Osteoblast (primary cell): ENCODE measurements around the gene TRAPPC10. TPM values are rescaled to one million over a fixed set of nuclear protein-coding genes. Genes with fewer than 3 reads are reported as not detected.
A peak's percentile ranks its signal among the peaks of the same experiment; 100 is the strongest.

Source experiments
- DNase-seq: peaks from one replicate; pipeline ENCODE4 v3.0.0; 2011; ENCODE audit warnings: low spot score, mixed read lengths; ENCODE audit not compliant: insufficient read length; ENCODE audit errors: missing footprints
- H2AFZ ChIP-seq: 2 replicates; pipeline ENCODE4 v1.6.0; 2011; ENCODE audit warnings: mild to moderate bottlenecking, low read length
- H3K27ac ChIP-seq: 2 replicates; pipeline ENCODE4 v1.5.1; 2011; ENCODE audit warnings: mild to moderate bottlenecking, low read depth, low read length, moderate library complexity
- H3K27me3 ChIP-seq: 2 replicates; pipeline ENCODE4 v1.6.0; 2012; ENCODE audit warnings: mild to moderate bottlenecking, control low read depth, inconsistent platforms, low read length, moderate library complexity; ENCODE audit not compliant: insufficient read depth
- H3K36me3 ChIP-seq: 2 replicates; pipeline ENCODE4 v1.5.1; 2011; ENCODE audit warnings: mild to moderate bottlenecking, low read length, control low read depth, moderate library complexity; ENCODE audit not compliant: insufficient read depth
- H3K4me1 ChIP-seq: 2 replicates; pipeline ENCODE4 v1.5.1; 2011; ENCODE audit warnings: mild to moderate bottlenecking, low read length, control low read depth, moderate library complexity; ENCODE audit not compliant: insufficient read depth
- H3K4me2 ChIP-seq: 2 replicates; pipeline ENCODE4 v1.6.0; 2011; ENCODE audit warnings: mild to moderate bottlenecking, low read length; ENCODE audit not compliant: insufficient read depth
- H3K4me3 ChIP-seq: fragments of 200-600 bp; sonication (generic); 3 replicates; pipeline ENCODE4 v1.5.1; 2012; ENCODE audit warnings: mild to moderate bottlenecking, low read length, inconsistent platforms; ENCODE audit not compliant: insufficient read depth
- H3K79me2 ChIP-seq: 2 replicates; pipeline ENCODE4 v1.6.0; 2012; ENCODE audit warnings: mild to moderate bottlenecking, low read length, control low read depth, inconsistent platforms; ENCODE audit not compliant: insufficient read depth
- H3K9me3 ChIP-seq: 2 replicates; pipeline ENCODE4 v1.5.1; 2011; ENCODE audit warnings: low read depth, low read length, control low read depth
- H4K20me1 ChIP-seq: 2 replicates; pipeline ENCODE4 v1.6.0; 2012; ENCODE audit warnings: mild to moderate bottlenecking, low read length, control low read depth; ENCODE audit not compliant: insufficient read depth
- total RNA-seq: library from RNA; depleted of rRNA; stranded (reverse); fragments of >200 nt; gene quantifications from 2 replicates; pipeline ENCODE4 v1.2.3, GENCODE V29; 2012
- TF ChIP-seq, protein P1 (sequence below): IDR thresholded peaks from 2 replicates; pipeline ENCODE4 v1.5.1; 2011; ENCODE audit warnings: mild to moderate bottlenecking, low read depth, low read length, moderate library complexity; ENCODE audit errors: extremely low read depth

Gene TRAPPC10
- total RNA-seq, 1 donor, result 36.2 TPM

GRCh38 chr21:44005593-44005992 is 6.5 kb upstream of the TRAPPC10 start:
- Histone ChIP-seq H3K36me3 (no peaks in the 10 kb centered on the region), H3K79me2 (no peaks in the 10 kb centered on the region), H2AFZ (peak overlapping the region; percentile 86), H3K9me3 (no peaks in the 10 kb centered on the region), H3K4me1 (peaks cover 20% of the 10 kb centered on the region), H4K20me1 (no peaks in the 10 kb centered on the region), H3K4me3 (peak overlapping the region; percentile 19), H3K27ac (peak overlapping the region; percentile 78), H3K4me2 (peak overlapping the region; percentile 63), H3K27me3 (no peaks in the 10 kb centered on the region)
- TF ChIP-seq, protein P1, sequence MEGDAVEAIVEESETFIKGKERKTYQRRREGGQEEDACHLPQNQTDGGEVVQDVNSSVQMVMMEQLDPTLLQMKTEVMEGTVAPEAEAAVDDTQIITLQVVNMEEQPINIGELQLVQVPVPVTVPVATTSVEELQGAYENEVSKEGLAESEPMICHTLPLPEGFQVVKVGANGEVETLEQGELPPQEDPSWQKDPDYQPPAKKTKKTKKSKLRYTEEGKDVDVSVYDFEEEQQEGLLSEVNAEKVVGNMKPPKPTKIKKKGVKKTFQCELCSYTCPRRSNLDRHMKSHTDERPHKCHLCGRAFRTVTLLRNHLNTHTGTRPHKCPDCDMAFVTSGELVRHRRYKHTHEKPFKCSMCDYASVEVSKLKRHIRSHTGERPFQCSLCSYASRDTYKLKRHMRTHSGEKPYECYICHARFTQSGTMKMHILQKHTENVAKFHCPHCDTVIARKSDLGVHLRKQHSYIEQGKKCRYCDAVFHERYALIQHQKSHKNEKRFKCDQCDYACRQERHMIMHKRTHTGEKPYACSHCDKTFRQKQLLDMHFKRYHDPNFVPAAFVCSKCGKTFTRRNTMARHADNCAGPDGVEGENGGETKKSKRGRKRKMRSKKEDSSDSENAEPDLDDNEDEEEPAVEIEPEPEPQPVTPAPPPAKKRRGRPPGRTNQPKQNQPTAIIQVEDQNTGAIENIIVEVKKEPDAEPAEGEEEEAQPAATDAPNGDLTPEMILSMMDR, result no peak
- DNase-seq, result peak; percentile 4

GRCh38 chr21:44006017-44006619 is 6.0 kb upstream of the TRAPPC10 start:
- H4K20me1 ChIP-seq, result no peaks in the 10 kb centered on the region
- DNase-seq, result peak; percentile 97
- H3K4me3 ChIP-seq, result peak overlapping the region; percentile 19
- TF ChIP-seq, protein P1, result no peak
- peaks cover 23% of the 10 kb centered on the region for H3K4me1 ChIP-seq
- H3K79me2 ChIP-seq, result peaks cover 1% of the 10 kb centered on the region
- H3K4me2 ChIP-seq, result peak overlapping the region; percentile 63
- peak overlapping the region; percentile 86 for H2AFZ ChIP-seq
- peak overlapping the region; percentile 78 for H3K27ac ChIP-seq
- no peaks in the 10 kb centered on the region for H3K36me3 ChIP-seq
- H3K27me3 ChIP-seq, result no peaks in the 10 kb centered on the region
- no peaks in the 10 kb centered on the region for H3K9me3 ChIP-seq

- H3K79me2 ChIP-seq, result peaks cover 3% of the 10 kb centered on the region
- H3K9me3 ChIP-seq, result no peaks in the 10 kb centered on the region
- peak overlapping the region; percentile 78 for H3K27ac ChIP-seq
- H3K4me2 ChIP-seq, result peak overlapping the region; percentile 63
- H3K27me3 ChIP-seq, result no peaks in the 10 kb centered on the region
- peak overlapping the region; percentile 42 for H2AFZ ChIP-seq
- peak; percentile 89 for DNase-seq
- H3K4me3 ChIP-seq, result peak overlapping the region; percentile 1
- no peaks in the 10 kb centered on the region for H4K20me1 ChIP-seq
- peaks cover 26% of the 10 kb centered on the region for H3K4me1 ChIP-seq
- H3K36me3 ChIP-seq, result no peaks in the 10 kb centered on the region
- TF ChIP-seq, protein P1, result no peak
These were observed 5.5 kb upstream of the TRAPPC10 start for GRCh38 chr21:44006656-44007055.

DNA sequence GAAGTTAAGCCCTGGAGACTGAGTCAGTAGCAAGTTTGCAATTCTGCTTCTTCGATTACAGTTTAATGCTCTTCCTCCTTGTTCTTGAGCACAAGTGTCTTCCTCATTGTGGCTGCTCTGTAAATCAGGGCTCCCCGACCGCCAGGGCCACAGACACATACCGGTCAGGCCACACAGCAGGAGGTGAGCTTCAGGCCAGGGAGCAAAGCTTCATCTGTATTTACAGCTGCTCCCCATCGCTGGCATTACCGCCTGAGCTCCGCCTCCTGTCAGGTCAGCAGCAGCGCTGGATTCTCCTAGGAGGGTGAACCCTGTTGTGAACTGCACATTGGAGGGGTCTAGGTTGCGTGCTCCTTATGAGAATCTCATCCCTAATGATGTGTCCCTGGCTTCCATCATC is 1.7 kb upstream of the TRAPPC10 start:
- Histone ChIP-seq H3K79me2 (peaks cover 38% of the 10 kb centered on the region), H3K27ac (no peak overlapping the region), H3K36me3 (no peaks in the 10 kb centered on the region), H3K4me3 (no peak overlapping the region), H4K20me1 (peaks cover 24% of the 10 kb centered on the region), H2AFZ (no peak overlapping the region), H3K4me2 (no peak overlapping the region), H3K27me3 (no peaks in the 10 kb centered on the region), H3K9me3 (no peaks in the 10 kb centered on the region), H3K4me1 (peaks cover 45% of the 10 kb centered on the region)
- TF ChIP-seq, protein P1, result no peak
- DNase-seq, result peak; percentile 27
